GM12878 (cell line): ENCODE data around the gene SLC1A1. TPM values are rescaled to one million over a fixed set of nuclear protein-coding genes. Genes with fewer than 3 reads are reported as not detected.

Experiments
- ATAC-seq: fragments of 200-7000 bp; cut with Tn5 transposase; 3 replicates; pipeline ENCODE4 v1.9.1; 2020; ENCODE audit warnings: mild to moderate bottlenecking, moderate library complexity
- BruUV-seq: library from RNA; stranded (reverse); fragments of 400-500 nt; replicated peaks from 2 replicates; lab custom pipeline; 2021; lab: Mats Ljungman, UMichigan
- CTCF ChIA-PET: fragments of 300-600 bp; sonication (Branson Sonifier 250); formaldehyde crosslinking; extraction: SDS; loops from one replicate; lab custom pipeline; 2021; ENCODE audit warnings: inconsistent platforms; lab: Yijun Ruan, JAX
- POLR2A ChIA-PET: fragments of 350-600 bp; formaldehyde crosslinking; extraction: SDS; loops from one replicate; lab custom pipeline; 2021; ENCODE audit warnings: inconsistent platforms; lab: Charles Lee
- RAD21 ChIA-PET: fragments of 300-600 bp; sonication (Branson Sonifier 250); formaldehyde crosslinking; loops from one replicate; lab custom pipeline; 2023; ENCODE audit warnings: antibody characterized with exemption; ENCODE audit not compliant: unreplicated experiment; lab: Charles Lee
- SMC1A ChIA-PET: fragments of 300-600 bp; sonication (Branson Sonifier 250); formaldehyde crosslinking; loops from one replicate; lab custom pipeline; 2023; ENCODE audit not compliant: unreplicated experiment, uncharacterized antibody; lab: Charles Lee
- DNase-seq: peaks from one replicate; pipeline ENCODE4 v3.0.0-alpha.2; 2011; ENCODE audit warnings: low read depth, low spot score
- FAIRE-seq: peaks from 3 replicates; lab custom pipeline; 2011; peaks lifted over from hg19 to GRCh38; lab: Jason Lieb, UNC
- H2AFZ ChIP-seq: 2 replicates; pipeline ENCODE4 v1.6.0; 2011; ENCODE audit warnings: low read depth, low read length, control low read depth; ENCODE audit not compliant: control insufficient read depth
- H3K27ac ChIP-seq: 2 replicates; pipeline ENCODE4 v1.5.1; 2011; ENCODE audit warnings: control low read depth; ENCODE audit not compliant: control insufficient read depth, insufficient read depth
- H3K27me3 ChIP-seq, 2 experiments: replicated peaks in 1 of 2; 2 replicates each; pipeline versions ENCODE4 v1.6.0 to v1.6.1; 2011; ENCODE audit warnings: low read length in 1 of 2; ENCODE audit not compliant: control insufficient read depth in 2 of 2, insufficient read depth in 2 of 2
- H3K36me3 ChIP-seq, 2 experiments: 2 replicates each; pipeline ENCODE4 v1.5.1; 2011; ENCODE audit warnings: low read length in 1 of 2; ENCODE audit not compliant: control insufficient read depth in 2 of 2, insufficient read depth in 2 of 2
- H3K4me1 ChIP-seq: 2 replicates; pipeline ENCODE4 v1.6.1; 2011; ENCODE audit warnings: mild to moderate bottlenecking, low read length, moderate library complexity, mixed read lengths; ENCODE audit not compliant: control insufficient read depth, insufficient read depth
- H3K4me2 ChIP-seq: 2 replicates; pipeline ENCODE4 v1.6.0; 2011; ENCODE audit warnings: control low read depth; ENCODE audit not compliant: control insufficient read depth, insufficient read depth
- H3K4me3 ChIP-seq: fragments of 200-600 bp; sonication (generic); 2 replicates; pipeline ENCODE4 v1.5.1; 2016
- H3K79me2 ChIP-seq: 2 replicates; pipeline ENCODE4 v1.6.0; 2011; ENCODE audit warnings: low read length; ENCODE audit not compliant: control insufficient read depth, insufficient read depth
- H3K9ac ChIP-seq: 2 replicates; pipeline ENCODE4 v1.8.0; 2011; ENCODE audit warnings: low read length, control low read depth, mixed read lengths; ENCODE audit not compliant: control insufficient read depth, insufficient read depth
- H3K9me3 ChIP-seq: replicated peaks from 3 replicates; pipeline ENCODE4 v1.5.1; 2011; ENCODE audit warnings: mild to moderate bottlenecking, low read length; ENCODE audit not compliant: control insufficient read depth, insufficient read depth
- H4K20me1 ChIP-seq: 2 replicates; pipeline ENCODE4 v1.6.0; 2011; ENCODE audit not compliant: control insufficient read depth, insufficient read depth
- CBX5 ChIP-seq: sonication (generic); IDR thresholded peaks from 2 replicates; pipeline ENCODE4 v1.6.1; 2016; ENCODE audit warnings: low read depth, moderate library complexity, mild to moderate bottlenecking, inconsistent platforms
- HDGF ChIP-seq: fragments of 450-650 bp; IDR thresholded peaks from 2 replicates; pipeline ENCODE4 v1.6.1; 2016; ENCODE audit warnings: antibody characterized with exemption
- SMAD1 ChIP-seq: fragments of 450-650 bp; IDR thresholded peaks from 2 replicates; pipeline ENCODE4 v1.6.1; 2018; ENCODE audit warnings: mild to moderate bottlenecking, low read depth; ENCODE audit not compliant: partially characterized antibody
- SPI1 ChIP-seq: IDR thresholded peaks from 2 replicates; pipeline ENCODE4 v1.6.1; 2011; ENCODE audit warnings: low read depth, mild to moderate bottlenecking, low read length, moderate library complexity, borderline replicate concordance; ENCODE audit not compliant: insufficient read depth
- STAT3 ChIP-seq: IDR thresholded peaks from 2 replicates; pipeline ENCODE4 v1.6.1; 2011; ENCODE audit warnings: low read depth, low read length, improper control_type of control experiment
- TAF1 ChIP-seq: IDR thresholded peaks from 2 replicates; pipeline ENCODE4 v1.6.1; 2011; ENCODE audit warnings: mild to moderate bottlenecking, low read depth, low read length, borderline replicate concordance
- WRNIP1 ChIP-seq: IDR thresholded peaks from 2 replicates; pipeline ENCODE4 v1.6.1; 2011; ENCODE audit warnings: low read depth, low read length, improper control_type of control experiment, borderline replicate concordance
- WGBS: methylation state at CpG from one replicate; pipeline ENCODE4 v1.1.6; 2016; ENCODE audit warnings: low lambda C conversion rate; ENCODE audit not compliant: insufficient replicate concordance, insufficient coverage; ENCODE audit errors: missing lambda C conversion rate; 5-methylcytosine and 5-hydroxymethylcytosine counted together
- in situ Hi-C: fragments of 300-500 bp; cut with MboI; formaldehyde crosslinking; loops from 9 replicates; pipeline ENCODE4 v1.14.3; 2018; ENCODE audit warnings: mixed read lengths
- intact Hi-C: fragments of 100-400 bp; cut with micrococcal nuclease; formaldehyde crosslinking; loops from one replicate; pipeline ENCODE4 v1.14.2; 2022; ENCODE audit not compliant: unreplicated experiment
- polyA plus RNA-seq, 11 experiments: library from polyadenylated mRNA; depleted of rRNA in 4 of 11; unstranded in 6 of 11; stranded (reverse) in 5 of 11; fragments of >200 nt; fragmentation: Nextera tagmentation in 4 of 11; fragmentation: Illumina TruSeq in 1 of 11; extraction: Ambion mirVana in 4 of 11; extraction: Trizol in 1 of 11; gene quantifications; 1 replicate in 1 of 11; 2 replicates in 10 of 11; pipeline versions ENCODE4 v1.2.1 to v1.2.3, GENCODE V29; 2011 to 2016; ENCODE audit warnings: inconsistent platforms in 2 of 11, missing spikeins in 2 of 11, low read depth in 1 of 11
- total RNA-seq, 4 experiments: library from RNA; depleted of rRNA in 3 of 4; stranded (reverse); fragments of >200 nt in 3 of 4; fragmentation: Illumina TruSeq in 1 of 4; extraction: Trizol in 1 of 4; gene quantifications; 2 replicates each; pipeline versions ENCODE4 v1.2.1 to v1.2.3, GENCODE V29; 2013 to 2021
- TF ChIP-seq, protein P1 (sequence below): fragments of 450-650 bp; IDR thresholded peaks from 2 replicates; pipeline ENCODE4 v1.6.1; 2016; ENCODE audit warnings: mild to moderate bottlenecking, moderate library complexity, borderline replicate concordance

Gene SLC1A1
- total and polyA plus RNA-seq, 10 of the 15 experiments (the other 5 are each of a cell fraction or from before 2014, with no cell fraction given) = 4.2 to 24.9 (median 18.3) TPM

DNA sequence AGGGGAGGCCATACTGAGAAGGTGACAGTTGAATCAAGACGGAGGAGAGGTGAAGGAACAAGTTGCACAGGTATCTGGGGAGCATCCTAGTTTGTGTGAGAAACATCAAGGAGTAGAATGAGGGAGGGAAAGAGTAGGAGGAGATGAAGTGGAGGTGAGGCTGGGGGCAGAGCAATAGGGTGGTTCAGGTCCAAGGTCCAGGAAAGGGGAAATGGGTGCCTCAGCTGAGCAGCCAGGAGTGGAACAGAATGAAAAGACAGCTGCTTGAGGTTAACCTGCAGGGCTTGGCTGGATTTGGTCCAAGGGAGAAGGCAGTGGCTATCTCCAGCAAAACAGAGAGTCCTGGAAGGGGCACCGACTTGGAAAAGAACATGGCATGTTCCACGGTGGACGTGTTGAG lies 5.3 kb downstream of the SLC1A1 start:
- Histone ChIP-seq H3K9me3 (no peaks in the 10 kb centered on the region), H3K36me3 (no peaks in the 10 kb centered on the region), H4K20me1 (no peaks in the 10 kb centered on the region), H2AFZ (no peak overlapping the region), H3K27ac (peak overlapping the region; percentile 8; the same call in 1 of the 2 replicates), H3K27me3 (no peaks in the 10 kb centered on the region), H3K79me2 (peaks cover 84% of the 10 kb centered on the region), H3K4me1 (peaks cover 4% of the 10 kb centered on the region), H3K9ac (no peak overlapping the region), H3K4me2 (peak overlapping the region; percentile 80), H3K4me3 (peak overlapping the region; percentile 14; the same call in 1 of the 2 replicates)
- TF ChIP-seq TAF1 (no peak), WRNIP1 (no peak), CBX5 (no peak), HDGF (peak; percentile 53; the same call in 1 of the 2 replicates), SPI1 (peak; percentile 44; the same call in 1 of the 2 replicates), STAT3 (no peak), SMAD1 (no peak)
- TF ChIP-seq, protein P1, sequence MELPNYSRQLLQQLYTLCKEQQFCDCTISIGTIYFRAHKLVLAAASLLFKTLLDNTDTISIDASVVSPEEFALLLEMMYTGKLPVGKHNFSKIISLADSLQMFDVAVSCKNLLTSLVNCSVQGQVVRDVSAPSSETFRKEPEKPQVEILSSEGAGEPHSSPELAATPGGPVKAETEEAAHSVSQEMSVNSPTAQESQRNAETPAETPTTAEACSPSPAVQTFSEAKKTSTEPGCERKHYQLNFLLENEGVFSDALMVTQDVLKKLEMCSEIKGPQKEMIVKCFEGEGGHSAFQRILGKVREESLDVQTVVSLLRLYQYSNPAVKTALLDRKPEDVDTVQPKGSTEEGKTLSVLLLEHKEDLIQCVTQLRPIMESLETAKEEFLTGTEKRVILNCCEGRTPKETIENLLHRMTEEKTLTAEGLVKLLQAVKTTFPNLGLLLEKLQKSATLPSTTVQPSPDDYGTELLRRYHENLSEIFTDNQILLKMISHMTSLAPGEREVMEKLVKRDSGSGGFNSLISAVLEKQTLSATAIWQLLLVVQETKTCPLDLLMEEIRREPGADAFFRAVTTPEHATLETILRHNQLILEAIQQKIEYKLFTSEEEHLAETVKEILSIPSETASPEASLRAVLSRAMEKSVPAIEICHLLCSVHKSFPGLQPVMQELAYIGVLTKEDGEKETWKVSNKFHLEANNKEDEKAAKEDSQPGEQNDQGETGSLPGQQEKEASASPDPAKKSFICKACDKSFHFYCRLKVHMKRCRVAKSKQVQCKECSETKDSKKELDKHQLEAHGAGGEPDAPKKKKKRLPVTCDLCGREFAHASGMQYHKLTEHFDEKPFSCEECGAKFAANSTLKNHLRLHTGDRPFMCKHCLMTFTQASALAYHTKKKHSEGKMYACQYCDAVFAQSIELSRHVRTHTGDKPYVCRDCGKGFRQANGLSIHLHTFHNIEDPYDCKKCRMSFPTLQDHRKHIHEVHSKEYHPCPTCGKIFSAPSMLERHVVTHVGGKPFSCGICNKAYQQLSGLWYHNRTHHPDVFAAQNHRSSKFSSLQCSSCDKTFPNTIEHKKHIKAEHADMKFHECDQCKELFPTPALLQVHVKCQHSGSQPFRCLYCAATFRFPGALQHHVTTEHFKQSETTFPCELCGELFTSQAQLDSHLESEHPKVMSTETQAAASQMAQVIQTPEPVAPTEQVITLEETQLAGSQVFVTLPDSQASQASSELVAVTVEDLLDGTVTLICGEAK = no peak
- POLR2A ChIA-PET = no interaction called here
- intact Hi-C loops = no loop called here
- FAIRE-seq (no peak), DNase-seq (no peak), ATAC-seq (peak; percentile 6; the same call in 1 of the 3 replicates)
- TSS peak; percentile 30 for BruUV-seq
- CTCF ChIA-PET = interaction anchor here (0.6 kb wide), 1 partner anchor 155 kb away, joined by 4 read pairs; no protein-coding TSS in a partner anchor
- 93% methylated on average over 4 of the region's 4 CpGs for WGBS
- RAD21 ChIA-PET = no interaction called here
- in situ Hi-C loops = no loop called here
- SMC1A ChIA-PET = interaction anchor here (3.7 kb wide), 1 partner anchor 23 kb away, joined by 20 read pairs; no protein-coding TSS in a partner anchor
